Activated T-helper 9 cell treated with anti-CD3 and anti-CD28 coated beads, Interleukin-2, amount 50 U/mL, for 16 hours (primary cell): ENCODE measurements around the gene CHRNA10.
"Not testable (repeated sequence)": the region's sequence is repeated elsewhere in the genome, so short reads cannot be mapped to it uniquely, and the experiment has no call there.

Experiments
- DNase-seq: peaks from one replicate; pipeline ENCODE4 v3.0.0-alpha.2; 2020; ENCODE audit warnings: low read depth

CHRNA10 gene

GRCh38 chr11:3665336-3666022 is 5.7 kb downstream of the CHRNA10 start:
- no peak for DNase-seq

- no peak for DNase-seq
These were observed 7.1 kb downstream of the CHRNA10 start for GRCh38 chr11:3664032-3664630.

- no peak for DNase-seq
These were observed 8.3 kb downstream of the CHRNA10 start for GRCh38 chr11:3662856-3663255.

- DNase-seq = no peak
These were observed 10.2 kb downstream of the CHRNA10 start for GRCh38 chr11:3660960-3661359.

- DNase-seq = no peak
These were observed 11.3 kb downstream of the CHRNA10 start for GRCh38 chr11:3659595-3660515.

GRCh38 chr11:3658252-3658651 is 12.9 kb downstream of the CHRNA10 start:
- no peak for DNase-seq

GRCh38 chr11:3657331-3657730 is 13.9 kb downstream of the CHRNA10 start:
- not testable (repeated sequence) for DNase-seq

- DNase-seq = no peak
These were observed 15.6 kb downstream of the CHRNA10 start for GRCh38 chr11:3655547-3655946.

- DNase-seq = not testable (repeated sequence)
These were observed 18.7 kb downstream of the CHRNA10 start for GRCh38 chr11:3652514-3652913.

- DNase-seq = not testable (repeated sequence)
These were observed 21.8 kb downstream of the CHRNA10 start for GRCh38 chr11:3649374-3649773.

- DNase-seq = not testable (repeated sequence)
These were observed 22.3 kb downstream of the CHRNA10 start for GRCh38 chr11:3648843-3649242.

- DNase-seq = no peak
These were observed 25.6 kb downstream of the CHRNA10 start for GRCh38 chr11:3645552-3645951.

GRCh38 chr11:3644817-3645235 is 26.4 kb downstream of the CHRNA10 start, which contains the start of gene ART1:
Gene ART1, plus strand, starts transcription at chr11:3645128. Its CDS starts 14,086 bp downstream, at chr11:3659214.
- DNase-seq = no peak

GRCh38 chr11:3643102-3643546 is 28.1 kb downstream of the CHRNA10 start:
- DNase-seq = not testable (repeated sequence)

GRCh38 chr11:3642071-3642951 is 28.9 kb downstream of the CHRNA10 start:
- DNase-seq = peak; percentile 64

GRCh38 chr11:3641701-3642070 is 29.5 kb downstream of the CHRNA10 start, which contains the start of gene ART5:
Gene ART5, minus strand, starts transcription at chr11:3641992. Its CDS starts 130 bp downstream, at chr11:3641862.
- no peak for DNase-seq

- no peak for DNase-seq
These were observed 30.0 kb downstream of the CHRNA10 start for GRCh38 chr11:3641191-3641590.

GRCh38 chr11:3639841-3640240 is 31.3 kb downstream of the CHRNA10 start:
- no peak for DNase-seq

- no peak for DNase-seq
These were observed 32.7 kb downstream of the CHRNA10 start for GRCh38 chr11:3638513-3638912.

GRCh38 chr11:3637201-3637600 is 34.0 kb downstream of the CHRNA10 start:
- DNase-seq = no peak

- DNase-seq = no peak
These were observed 35.4 kb downstream of the CHRNA10 start for GRCh38 chr11:3635641-3636375.
